H9 (cell line): ENCODE data around the gene TCTN2. TPM values are rescaled to one million over a fixed set of nuclear protein-coding genes. Genes with fewer than 3 reads are reported as not detected.
A peak's percentile ranks its signal among the peaks of the same experiment; 100 is the strongest.

Experiments used
- DNase-seq: peaks from one replicate; pipeline ENCODE4 v3.0.0-alpha.2; 2017
- H2AFZ ChIP-seq: one replicate; pipeline ENCODE4 v1.6.1; 2013; ENCODE audit warnings: mild to moderate bottlenecking, low read length, control low read depth, moderate library complexity
- H2AK5ac ChIP-seq: 2 replicates; pipeline ENCODE4 v1.6.1; 2013; ENCODE audit warnings: low read length, control low read depth, mixed read lengths; ENCODE audit not compliant: insufficient read length
- H2BK120ac ChIP-seq: one replicate; pipeline ENCODE4 v1.6.1; 2013; ENCODE audit warnings: low read depth, mild to moderate bottlenecking, low read length, control low read depth, inconsistent platforms; ENCODE audit not compliant: poor library complexity, severe bottlenecking
- H2BK12ac ChIP-seq: 2 replicates; pipeline ENCODE4 v1.6.1; 2013; ENCODE audit warnings: low read length, control low read depth, mixed read lengths, low read depth; ENCODE audit not compliant: insufficient read length
- H2BK15ac ChIP-seq: 2 replicates; pipeline ENCODE4 v1.6.1; 2013; ENCODE audit warnings: low read depth, low read length, control low read depth
- H2BK20ac ChIP-seq: one replicate; pipeline ENCODE4 v1.6.1; 2013; ENCODE audit warnings: low read depth, mild to moderate bottlenecking, low read length, control low read depth, inconsistent platforms; ENCODE audit not compliant: poor library complexity, severe bottlenecking
- H2BK5ac ChIP-seq: 2 replicates; pipeline ENCODE4 v1.6.1; 2013; ENCODE audit warnings: low read length, control low read depth, mixed read lengths; ENCODE audit not compliant: insufficient read length
- H3K14ac ChIP-seq: 2 replicates; pipeline ENCODE4 v1.6.1; 2013; ENCODE audit warnings: low read length, control low read depth; ENCODE audit not compliant: insufficient read depth
- H3K18ac ChIP-seq: 2 replicates; pipeline ENCODE4 v1.6.1; 2013; ENCODE audit warnings: low read depth, mild to moderate bottlenecking, mixed read lengths, low read length, control low read depth; ENCODE audit not compliant: insufficient read length
- H3K23ac ChIP-seq: 2 replicates; pipeline ENCODE4 v1.6.1; 2013; ENCODE audit warnings: low read length, control low read depth, mixed read lengths, low read depth; ENCODE audit not compliant: insufficient read length
- H3K23me2 ChIP-seq: 2 replicates; pipeline ENCODE4 v1.6.1; 2013; ENCODE audit warnings: low read depth, mild to moderate bottlenecking, mixed read lengths, low read length, control low read depth; ENCODE audit not compliant: insufficient read length, poor library complexity, severe bottlenecking
- H3K27ac ChIP-seq: 2 replicates; pipeline ENCODE4 v1.5.1; 2013; ENCODE audit warnings: low read length, control low read depth, mixed read lengths, low read depth; ENCODE audit not compliant: insufficient read length
- H3K27me3 ChIP-seq: 2 replicates; pipeline ENCODE4 v1.6.1; 2013; ENCODE audit warnings: low read length, control low read depth, inconsistent platforms; ENCODE audit not compliant: insufficient read depth
- H3K4ac ChIP-seq: 2 replicates; pipeline ENCODE4 v1.6.1; 2013; ENCODE audit warnings: low read depth, mild to moderate bottlenecking, control low read depth, inconsistent platforms, low read length, moderate library complexity
- H3K4me1 ChIP-seq: 2 replicates; pipeline ENCODE4 v1.6.1; 2013; ENCODE audit warnings: low read length, control low read depth, inconsistent platforms; ENCODE audit not compliant: insufficient read depth
- H3K4me2 ChIP-seq: 2 replicates; pipeline ENCODE4 v1.6.1; 2013; ENCODE audit warnings: low read length, control low read depth, mixed read lengths; ENCODE audit not compliant: insufficient read length, insufficient read depth
- H3K56ac ChIP-seq: 2 replicates; pipeline ENCODE4 v1.6.1; 2013; ENCODE audit warnings: low read depth, mild to moderate bottlenecking, mixed read lengths, low read length, control low read depth; ENCODE audit not compliant: insufficient read length
- H3K79me1 ChIP-seq: 2 replicates; pipeline ENCODE4 v1.6.1; 2013; ENCODE audit warnings: low read depth, mild to moderate bottlenecking, moderate library complexity, low read length, control low read depth, inconsistent platforms; ENCODE audit not compliant: insufficient read depth, poor library complexity, severe bottlenecking
- H3K79me2 ChIP-seq: 2 replicates; pipeline ENCODE4 v1.6.1; 2013; ENCODE audit warnings: low read length, control low read depth, inconsistent platforms; ENCODE audit not compliant: insufficient read depth
- H3K9ac ChIP-seq: 2 replicates; pipeline ENCODE4 v1.6.1; 2013; ENCODE audit warnings: low read length, control low read depth, mixed read lengths; ENCODE audit not compliant: insufficient read length; ENCODE audit errors: extremely low read depth
- H3K9me3 ChIP-seq: one replicate; pipeline ENCODE4 v1.6.1; 2013; ENCODE audit warnings: low read depth, low read length, inconsistent platforms; ENCODE audit not compliant: control insufficient read depth
- H3T11ph ChIP-seq: one replicate; pipeline ENCODE4 v1.6.1; 2013; ENCODE audit warnings: mild to moderate bottlenecking, low read length, control low read depth, inconsistent platforms
- H4K20me1 ChIP-seq: one replicate; pipeline ENCODE4 v1.6.1; 2013; ENCODE audit not compliant: control insufficient read depth, insufficient read length, insufficient read depth
- H4K5ac ChIP-seq: 2 replicates; pipeline ENCODE4 v1.6.1; 2013; ENCODE audit warnings: low read depth, mild to moderate bottlenecking, mixed read lengths, low read length, control low read depth; ENCODE audit not compliant: insufficient read length
- H4K8ac ChIP-seq: replicated peaks from 2 replicates; pipeline ENCODE4 v1.6.1; 2013; ENCODE audit warnings: low read length, control low read depth, mixed read lengths, low read depth; ENCODE audit not compliant: insufficient read length
- H4K91ac ChIP-seq: 2 replicates; pipeline ENCODE4 v1.6.1; 2013; ENCODE audit warnings: low read depth, mild to moderate bottlenecking, moderate library complexity, mixed read lengths, low read length, control low read depth; ENCODE audit not compliant: insufficient read length
- H3K27ac Mint-ChIP-seq, 3 experiments: 2 replicates in 2 of 3; 3 replicates in 1 of 3; pipeline ENCODE4 v1.8.0; 2020 to 2021; ENCODE audit warnings: mixed read lengths in 3 of 3, mild to moderate bottlenecking in 1 of 3, moderate library complexity in 1 of 3
- H3K27me3 Mint-ChIP-seq: 2 replicates; pipeline ENCODE4 v1.8.0; 2021; ENCODE audit warnings: low read depth, mild to moderate bottlenecking, moderate library complexity, mixed read lengths
- H3K36me3 Mint-ChIP-seq, 3 experiments: 2 replicates in 2 of 3; 3 replicates in 1 of 3; pipeline ENCODE4 v1.8.0; 2020 to 2021; ENCODE audit warnings: low read depth in 3 of 3, mixed read lengths in 3 of 3; ENCODE audit not compliant: insufficient read depth in 1 of 3
- H3K4me1 Mint-ChIP-seq, 2 experiments: 2 replicates each; pipeline ENCODE4 v1.8.0; 2020; ENCODE audit warnings: mixed read lengths in 2 of 2
- H3K4me3 Mint-ChIP-seq, 2 experiments: 2 replicates in 1 of 2; 3 replicates in 1 of 2; pipeline ENCODE4 v1.8.0; 2020 to 2021; ENCODE audit warnings: mild to moderate bottlenecking in 2 of 2, mixed read lengths in 2 of 2, moderate library complexity in 1 of 2
- H3K9me3 Mint-ChIP-seq, 2 experiments: 2 replicates in 1 of 2; 3 replicates in 1 of 2; pipeline ENCODE4 v1.8.0; 2020; ENCODE audit warnings: mild to moderate bottlenecking in 2 of 2, mixed read lengths in 2 of 2, moderate library complexity in 1 of 2
- CTCF ChIP-seq: fragments of 200-600 bp; sonication (generic); conservative IDR thresholded peaks from 3 replicates; pipeline ENCODE4 v1.8.0; 2021; ENCODE audit warnings: antibody characterized with exemption, mild to moderate bottlenecking
- WGBS: extraction: QIAGEN DNeasy Blood & Tissue Kit; methylation state at CpG from one replicate; pipeline ENCODE4 v1.1.7; 2013; ENCODE audit warnings: missing lambda C conversion rate, low lambda C conversion rate, mixed read lengths; ENCODE audit not compliant: insufficient read length; ENCODE audit errors: extremely low coverage; 5-methylcytosine and 5-hydroxymethylcytosine counted together
- total RNA-seq: library from RNA; stranded (reverse); gene quantifications from 2 replicates; pipeline ENCODE4 v1.2.1, GENCODE V29; 2021

Gene TCTN2
- total RNA-seq, 1 experiment from 2014 or later, result 7.4 TPM

GRCh38 chr12:123744836-123745235 is 73.9 kb downstream of the TCTN2 start:
- H2BK20ac ChIP-seq, result no peak overlapping the region
- H3K27me3 ChIP-seq, result no peaks in the 10 kb centered on the region
- Mint-ChIP-seq H3K36me3 (peaks cover 40 to 86% (median 78%) of the 10 kb centered on the region in 3 experiments), H3K9me3 (no peaks in the 10 kb centered on the region), H3K27me3 (no peaks in the 10 kb centered on the region), H3K4me3 (no peak overlapping the region), H3K27ac (no peak overlapping the region), H3K4me1 (no peaks in the 10 kb centered on the region)
- H3K18ac ChIP-seq, result no peak overlapping the region
- H2BK5ac ChIP-seq, result no peak overlapping the region
- H2BK12ac ChIP-seq, result no peak overlapping the region
- no peaks in the 10 kb centered on the region for H3K4me1 ChIP-seq
- H3K23ac ChIP-seq, result no peak overlapping the region
- no peak overlapping the region for H3K14ac ChIP-seq
- no peak overlapping the region for H2BK120ac ChIP-seq
- no peaks in the 10 kb centered on the region for H4K20me1 ChIP-seq
- no peak overlapping the region for H3T11ph ChIP-seq
- no peaks in the 10 kb centered on the region for H3K23me2 ChIP-seq
- H4K5ac ChIP-seq, result no peak overlapping the region
- H3K56ac ChIP-seq, result no peak overlapping the region
- WGBS, result no CpG with 5 or more reads among the region's 12 CpGs
- no peaks in the 10 kb centered on the region for H3K79me2 ChIP-seq
- H2AFZ ChIP-seq, result no peak overlapping the region
- H3K9me3 ChIP-seq, result no peaks in the 10 kb centered on the region
- no peak overlapping the region for H3K4ac ChIP-seq
- no peak overlapping the region for H2AK5ac ChIP-seq
- no peak overlapping the region for H3K27ac ChIP-seq
- no peaks in the 10 kb centered on the region for H3K79me1 ChIP-seq
- H3K9ac ChIP-seq, result no peak overlapping the region
- peak; percentile 47; the same call in 2 of the 3 replicates for TF ChIP-seq CTCF
- H4K8ac ChIP-seq, result no peak overlapping the region
- no peak overlapping the region for H4K91ac ChIP-seq
- H2BK15ac ChIP-seq, result no peak overlapping the region
- no peak overlapping the region for H3K4me2 ChIP-seq
- DNase-seq, result peak; percentile 46
